Measurements from ENCODE around the gene METRNL.

GRCh38 chr17:83136931-83137330 lies 57.5 kb downstream of the METRNL start:
- TF ChIP-seq CTCF (IDR thresholded peaks at IDR 0.05; ENCODE audit: borderline replicate concordance, extremely low read depth, low read length, poor library complexity, severe bottlenecking) = no peak
- no peak for TF ChIP-seq EZH2 (IDR thresholded peaks at IDR 0.05; ENCODE audit: borderline replicate concordance, low read depth, low read length, severe bottlenecking)

Measured in DND-41 (cell line).